GM11168 (cell line): Measurements from ENCODE around the gene CTXND1.

Experiments
- in situ Hi-C: fragments of 300-500 bp; cut with MboI; formaldehyde crosslinking; loops from one replicate; pipeline ENCODE4 v1.12.0; 2022; ENCODE audit warnings: low sequenced_read_pairs; ENCODE audit not compliant: unreplicated experiment

CTXND1 gene

GRCh38 chr15:80184554-80184953, 67.5 kb downstream of the CTXND1 start:
- in situ Hi-C loops, result no loop called here

- in situ Hi-C loops, result no loop called here
Measured at GRCh38 chr15:80183886-80184285, 68.1 kb downstream of the CTXND1 start.

GRCh38 chr15:80183306-80183705, 68.7 kb downstream of the CTXND1 start:
- in situ Hi-C loops, result no loop called here

GRCh38 chr15:80182611-80183261, 69.3 kb downstream of the CTXND1 start:
- in situ Hi-C loops, result no loop called here

GRCh38 chr15:80180986-80181385, 71.0 kb downstream of the CTXND1 start:
- in situ Hi-C loops, result no loop called here

- in situ Hi-C loops, result no loop called here
Measured at GRCh38 chr15:80180468-80180867, 71.5 kb downstream of the CTXND1 start.

- in situ Hi-C loops, result no loop called here
Measured at GRCh38 chr15:80179935-80180334, 72.1 kb downstream of the CTXND1 start.

- in situ Hi-C loops, result no loop called here
Measured at GRCh38 chr15:80179025-80179759, 72.8 kb downstream of the CTXND1 start.

GRCh38 chr15:80177156-80177555, 74.9 kb downstream of the CTXND1 start:
- in situ Hi-C loops, result no loop called here

GRCh38 chr15:80176443-80176842, 75.6 kb downstream of the CTXND1 start:
- in situ Hi-C loops, result no loop called here

- in situ Hi-C loops, result no loop called here
Measured at GRCh38 chr15:80175436-80175835, 76.6 kb downstream of the CTXND1 start.

- in situ Hi-C loops, result loop anchor here (5.0 to 25.0 kb wide), 2 partner anchors 187 to 282 kb away; no protein-coding TSS in a partner anchor
Measured at GRCh38 chr15:80174017-80174746, 77.8 kb downstream of the CTXND1 start.

GRCh38 chr15:80173022-80173759, 78.8 kb downstream of the CTXND1 start:
- in situ Hi-C loops, result loop anchor here (5.0 to 25.0 kb wide), 2 partner anchors 186 to 281 kb away; no protein-coding TSS in a partner anchor

GRCh38 chr15:80172401-80172800, 79.6 kb downstream of the CTXND1 start:
- in situ Hi-C loops, result loop anchor here (5.0 to 25.0 kb wide), 2 partner anchors 185 to 280 kb away; no protein-coding TSS in a partner anchor

- in situ Hi-C loops, result loop anchor here (5.0 to 25.0 kb wide), 2 partner anchors 184 to 279 kb away; no protein-coding TSS in a partner anchor
Measured at GRCh38 chr15:80171787-80172186, 80.2 kb downstream of the CTXND1 start.

GRCh38 chr15:80170596-80170995, 81.4 kb downstream of the CTXND1 start:
- in situ Hi-C loops, result loop anchor here (5.0 to 25.0 kb wide), 2 partner anchors 183 to 278 kb away; no protein-coding TSS in a partner anchor

GRCh38 chr15:80169768-80170357, 82.2 kb downstream of the CTXND1 start:
- in situ Hi-C loops, result loop anchor here (5.0 to 25.0 kb wide), 2 partner anchors 183 to 278 kb away; no protein-coding TSS in a partner anchor

- in situ Hi-C loops, result loop anchor here (25.0 kb wide), 1 partner anchor 181 kb away; no protein-coding TSS in a partner anchor
Measured at GRCh38 chr15:80168421-80168820, 83.6 kb downstream of the CTXND1 start.

- in situ Hi-C loops, result loop anchor here (25.0 kb wide), 1 partner anchor 181 kb away; no protein-coding TSS in a partner anchor
Measured at GRCh38 chr15:80167936-80168335, 84.1 kb downstream of the CTXND1 start.
